Left renal cortex interstitium (tissue), 4 donors: ENCODE measurements around the gene SSC5D. TPM values are rescaled to one million over a fixed set of nuclear protein-coding genes. Genes with fewer than 3 reads are reported as not detected.

Source experiments
- DNase-seq, 4 donors: peaks; one replicate each; pipeline ENCODE4 v3.0.0-alpha.2; 2013; ENCODE audit warnings: low read depth in 4 of 4, low spot score in 2 of 4, missing footprints in 1 of 4
- polyA plus RNA-seq, 4 donors: library from polyadenylated mRNA; unstranded; fragments of 120-200 nt; gene quantifications; one replicate each; pipeline ENCODE4 v1.2.1, GENCODE V29; 2013; ENCODE audit not compliant: insufficient read length in 4 of 4

Gene SSC5D
- polyA plus RNA-seq, 4 donors: 1.4 to 3.1 (median 2.1) TPM

- DNase-seq: no peak
Observed at GRCh38 chr19:55500368-55500952, 12.2 kb downstream of the SSC5D start.

GRCh38 chr19:55502197-55502952 is 14.1 kb downstream of the SSC5D start:
- DNase-seq: no peak

- DNase-seq: no peak
Observed at GRCh38 chr19:55503157-55503501, 14.9 kb downstream of the SSC5D start.

- peak; percentile 79 to 88 (median 84) for DNase-seq
Observed at GRCh38 chr19:55503502-55504251, 15.4 kb downstream of the SSC5D start.

- DNase-seq: no peak
Observed at GRCh38 chr19:55504252-55504603, 16.0 kb downstream of the SSC5D start.

- no peak for DNase-seq
Observed at GRCh38 chr19:55504981-55505380, 16.7 kb downstream of the SSC5D start.

GRCh38 chr19:55508120-55508519 is 19.9 kb downstream of the SSC5D start:
- DNase-seq: no peak

GRCh38 chr19:55516878-55517620 is 28.8 kb downstream of the SSC5D start:
- DNase-seq: peak; percentile 55 to 80 (median 78)

GRCh38 chr19:55519451-55520311 is 31.4 kb downstream of the SSC5D start:
- no peak for DNase-seq

GRCh38 chr19:55520691-55521292 is 32.6 kb downstream of the SSC5D start:
- no peak for DNase-seq

- DNase-seq: no peak
Observed at GRCh38 chr19:55525289-55526101, 37.3 kb downstream of the SSC5D start.

- DNase-seq: no peak
Observed at GRCh38 chr19:55526216-55527196, 38.3 kb downstream of the SSC5D start.

- DNase-seq: no peak
Observed at GRCh38 chr19:55527197-55528029, 39.2 kb downstream of the SSC5D start.

GRCh38 chr19:55528030-55528803 is 40.0 kb downstream of the SSC5D start:
- DNase-seq: no peak

- no peak for DNase-seq
Observed at GRCh38 chr19:55529636-55530234, 41.5 kb downstream of the SSC5D start.

- DNase-seq: no peak
Observed at GRCh38 chr19:55530996-55531395, 42.8 kb downstream of the SSC5D start.
